CD14-positive monocyte (primary cell): Measurements from ENCODE around the gene USP25. TPM values are rescaled to one million over a fixed set of nuclear protein-coding genes. Genes with fewer than 3 reads are reported as not detected.

Experiments used
- DNase-seq, 3 donors: peaks; one replicate each; pipeline ENCODE4 v3.0.0-alpha.2; 2011 to 2022
- H2AFZ ChIP-seq: 2 replicates; pipeline ENCODE4 v1.6.0; 2012; ENCODE audit warnings: mild to moderate bottlenecking, low read depth, low read length, inconsistent platforms; ENCODE audit not compliant: insufficient read depth, poor library complexity, severe bottlenecking
- H3K27ac ChIP-seq, 2 donors: 1 replicate in 1 of 2; 2 replicates in 1 of 2; pipeline ENCODE4 v1.5.1; 2012 to 2013; ENCODE audit warnings: low read length in 2 of 2, control low read depth in 1 of 2, inconsistent platforms in 1 of 2, low read depth in 1 of 2, mild to moderate bottlenecking in 1 of 2
- H3K27me3 ChIP-seq, 2 donors: one replicate each; pipeline versions ENCODE4 v1.6.0 to v1.6.1; 2011 to 2013; ENCODE audit warnings: low read length in 2 of 2; ENCODE audit not compliant: control insufficient read depth in 2 of 2, insufficient read depth in 2 of 2
- H3K36me3 ChIP-seq, 2 donors: replicated peaks in 1 of 2; 1 replicate in 1 of 2; 2 replicates in 1 of 2; pipeline versions ENCODE4 v1.5.1 to v1.6.1; 2012 to 2013; ENCODE audit warnings: low read length in 2 of 2, control low read depth in 1 of 2, inconsistent platforms in 1 of 2, mild to moderate bottlenecking in 1 of 2; ENCODE audit not compliant: insufficient read depth in 2 of 2, control insufficient read depth in 1 of 2
- H3K4me1 ChIP-seq, 2 donors: 1 replicate in 1 of 2; 2 replicates in 1 of 2; pipeline versions ENCODE4 v1.5.1 to v1.6.1; 2012 to 2013; ENCODE audit warnings: low read length in 2 of 2, control low read depth in 1 of 2, inconsistent platforms in 1 of 2, mild to moderate bottlenecking in 1 of 2, moderate library complexity in 1 of 2; ENCODE audit not compliant: insufficient read depth in 2 of 2, control insufficient read depth in 1 of 2
- H3K4me2 ChIP-seq: replicated peaks from 2 replicates; pipeline ENCODE3; 2012; ENCODE audit warnings: low read length, moderate library complexity, mild to moderate bottlenecking; ENCODE audit not compliant: poor library complexity, severe bottlenecking; ENCODE audit errors: extremely low read depth
- H3K4me3 ChIP-seq, 3 experiments: fragments of 200-600 bp in 1 of 3; sonication (generic) in 1 of 3; replicated peaks in 1 of 3; 1 replicate in 2 of 3; 2 replicates in 1 of 3; pipeline ENCODE4 v1.5.1; 2011 to 2013; ENCODE audit warnings: low read length in 3 of 3, mild to moderate bottlenecking in 3 of 3, control low read depth in 2 of 3, low read depth in 2 of 3, inconsistent platforms in 1 of 3, moderate library complexity in 1 of 3
- H3K79me2 ChIP-seq: 2 replicates; pipeline ENCODE4 v1.6.0; 2012; ENCODE audit warnings: mild to moderate bottlenecking, control low read depth, inconsistent platforms, low read length, moderate library complexity; ENCODE audit not compliant: insufficient read depth
- H3K9ac ChIP-seq: 2 replicates; pipeline ENCODE4 v1.6.0; 2017; ENCODE audit warnings: low read length, mild to moderate bottlenecking; ENCODE audit not compliant: insufficient read depth, poor library complexity, severe bottlenecking
- H3K9me3 ChIP-seq, 2 donors: replicated peaks in 1 of 2; 1 replicate in 1 of 2; 2 replicates in 1 of 2; pipeline versions ENCODE4 v1.5.1 to v1.6.1; 2012 to 2013; ENCODE audit warnings: low read length in 2 of 2, control low read depth in 1 of 2; ENCODE audit not compliant: control insufficient read depth in 1 of 2, insufficient read depth in 1 of 2
- H4K20me1 ChIP-seq: 2 replicates; pipeline ENCODE4 v1.6.0; 2012; ENCODE audit warnings: mild to moderate bottlenecking, low read length, control low read depth, moderate library complexity; ENCODE audit not compliant: insufficient read depth
- H3K27ac Mint-ChIP-seq, 7 donors: one replicate each; pipeline ENCODE4 v1.8.0; 2020; ENCODE audit warnings: mild to moderate bottlenecking in 7 of 7, mixed read lengths in 7 of 7, moderate library complexity in 6 of 7, inconsistent platforms in 2 of 7
- H3K27me3 Mint-ChIP-seq, 3 donors: one replicate each; pipeline ENCODE4 v1.8.0; 2021 to 2022; ENCODE audit warnings: low read depth in 3 of 3, mild to moderate bottlenecking in 3 of 3, mixed read lengths in 3 of 3, moderate library complexity in 3 of 3, inconsistent platforms in 1 of 3
- H3K36me3 Mint-ChIP-seq, 2 donors: one replicate each; pipeline ENCODE4 v1.8.0; 2020; ENCODE audit warnings: mixed read lengths in 2 of 2, inconsistent platforms in 1 of 2, mild to moderate bottlenecking in 1 of 2
- H3K4me1 Mint-ChIP-seq: one replicate; pipeline ENCODE4 v1.8.0; 2020; ENCODE audit warnings: mild to moderate bottlenecking, mixed read lengths
- H3K4me3 Mint-ChIP-seq, 2 donors: one replicate each; pipeline ENCODE4 v1.8.0; 2020; ENCODE audit warnings: mild to moderate bottlenecking in 2 of 2, mixed read lengths in 2 of 2, moderate library complexity in 1 of 2
- H3K9me3 Mint-ChIP-seq, 7 donors: one replicate each; pipeline ENCODE4 v1.8.0; 2020 to 2022; ENCODE audit warnings: mixed read lengths in 7 of 7, mild to moderate bottlenecking in 6 of 7, moderate library complexity in 6 of 7, inconsistent platforms in 2 of 7
- CTCF ChIP-seq: fragments of 200-600 bp; IDR thresholded peaks from one replicate; pipeline ENCODE4 v1.8.0; 2022; ENCODE audit warnings: antibody characterized with exemption, mild to moderate bottlenecking
- WGBS: methylation state at CpG from one replicate; pipeline ENCODE4 v1.1.5; 2013; ENCODE audit warnings: missing lambda C conversion rate; ENCODE audit not compliant: insufficient coverage; 5-methylcytosine and 5-hydroxymethylcytosine counted together
- intact Hi-C, 2 donors: fragments of 100-400 bp; cut with micrococcal nuclease; formaldehyde crosslinking; loops; one replicate each; pipeline versions ENCODE4 v1.15.0 to v1.15.1; 2023
- polyA plus RNA-seq, 3 donors: library from polyadenylated mRNA; depleted of rRNA in 1 of 3; unstranded in 2 of 3; stranded (reverse) in 1 of 3; fragments of 300-500 nt in 2 of 3; fragments of >200 nt in 1 of 3; fragmentation: Illumina TruSeq in 2 of 3; gene quantifications; 1 replicate in 2 of 3; 2 replicates in 1 of 3; pipeline ENCODE4 v1.2.3, GENCODE V29; 2012 to 2021

USP25 gene
- polyA plus RNA-seq, 3 donors = 7.2 to 15.6 (median 9.6) TPM

GRCh38 chr21:15929536-15929935 is 199.8 kb downstream of the USP25 start:
- DNase-seq = no peak
- Histone ChIP-seq H3K36me3 (no peaks in the 10 kb centered on the region), H3K27ac (no peak overlapping the region), H4K20me1 (no peaks in the 10 kb centered on the region), H3K27me3 (no peaks in the 10 kb centered on the region), H3K4me2 (no peak overlapping the region), H3K4me3 (no peak overlapping the region), H3K9ac (no peak overlapping the region), H3K4me1 (no peaks in the 10 kb centered on the region), H3K79me2 (no peaks in the 10 kb centered on the region), H2AFZ (no peak overlapping the region), H3K9me3 (peaks cover 7 to 9% of the 10 kb centered on the region in 2 donors)
- Mint-ChIP-seq H3K27ac (no peak overlapping the region), H3K27me3 (no peaks in the 10 kb centered on the region), H3K36me3 (no peaks in the 10 kb centered on the region), H3K9me3 (peaks cover 3 to 24% (median 12%) of the 10 kb centered on the region in 7 donors), H3K4me1 (no peaks in the 10 kb centered on the region), H3K4me3 (no peak overlapping the region)
- TF ChIP-seq CTCF = no peak
- intact Hi-C loops = no loop called here
- no CpG with 5 or more reads among the region's 1 CpG for WGBS
